HUDEP-2 (cell line): Measurements from ENCODE around the gene NT5DC2.

Experiments used
- DNase-seq, 76 experiments: peaks; one replicate each; lab custom pipeline; 2025; ENCODE audit not compliant: unreplicated experiment in 76 of 76; lab: John Stamatoyannopoulos, UW

NT5DC2 gene

GRCh38 chr3:52490035-52490938 lies 43.4 kb downstream of the NT5DC2 start:
- no peak for DNase-seq

DNA sequence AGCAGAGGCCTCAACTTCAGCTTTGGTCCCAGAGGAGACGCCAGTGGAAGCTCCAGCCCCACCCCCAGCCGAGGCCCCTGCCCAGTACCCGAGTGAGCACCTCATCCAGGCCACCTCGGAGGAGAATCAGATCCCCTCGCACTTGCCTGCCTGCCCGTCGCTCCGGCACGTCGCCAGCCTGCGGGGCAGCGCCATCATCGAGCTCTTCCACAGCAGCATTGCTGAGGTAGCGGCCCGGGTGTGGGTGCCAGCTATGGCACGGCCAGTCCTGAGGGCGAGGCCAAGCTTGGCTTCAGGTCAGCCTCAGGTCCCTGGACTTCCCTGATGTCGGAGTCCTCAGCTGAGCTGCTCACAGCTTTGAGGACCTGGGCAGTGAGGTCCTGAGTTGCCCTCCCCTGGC lies 44.2 kb downstream of the NT5DC2 start:
- DNase-seq = no peak

GRCh38 chr3:52488746-52489145 lies 44.9 kb downstream of the NT5DC2 start:
- no peak for DNase-seq

DNA sequence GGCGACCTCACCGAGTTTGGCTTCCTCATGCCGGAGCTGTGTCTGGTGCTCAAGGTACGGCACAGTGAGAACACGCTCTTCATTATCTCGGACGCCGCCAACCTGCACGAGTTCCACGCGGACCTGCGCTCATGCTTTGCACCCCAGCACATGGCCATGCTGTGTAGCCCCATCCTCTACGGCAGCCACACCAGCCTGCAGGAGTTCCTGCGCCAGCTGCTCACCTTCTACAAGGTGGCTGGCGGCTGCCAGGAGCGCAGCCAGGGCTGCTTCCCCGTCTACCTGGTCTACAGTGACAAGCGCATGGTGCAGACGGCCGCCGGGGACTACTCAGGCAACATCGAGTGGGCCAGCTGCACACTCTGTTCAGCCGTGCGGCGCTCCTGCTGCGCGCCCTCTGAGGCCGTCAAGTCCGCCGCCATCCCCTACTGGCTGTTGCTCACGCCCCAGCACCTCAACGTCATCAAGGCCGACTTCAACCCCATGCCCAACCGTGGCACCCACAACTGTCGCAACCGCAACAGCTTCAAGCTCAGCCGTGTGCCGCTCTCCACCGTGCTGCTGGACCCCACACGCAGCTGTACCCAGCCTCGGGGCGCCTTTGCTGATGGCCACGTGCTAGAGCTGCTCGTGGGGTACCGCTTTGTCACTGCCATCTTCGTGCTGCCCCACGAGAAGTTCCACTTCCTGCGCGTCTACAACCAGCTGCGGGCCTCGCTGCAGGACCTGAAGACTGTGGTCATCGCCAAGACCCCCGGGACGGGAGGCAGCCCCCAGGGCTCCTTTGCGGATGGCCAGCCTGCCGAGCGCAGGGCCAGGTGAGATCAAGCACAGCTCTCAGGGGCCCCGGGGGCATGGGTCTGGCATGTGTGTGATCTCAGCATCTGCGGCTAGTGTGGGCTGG lies 45.6 kb downstream of the NT5DC2 start:
- no peak for DNase-seq

DNA sequence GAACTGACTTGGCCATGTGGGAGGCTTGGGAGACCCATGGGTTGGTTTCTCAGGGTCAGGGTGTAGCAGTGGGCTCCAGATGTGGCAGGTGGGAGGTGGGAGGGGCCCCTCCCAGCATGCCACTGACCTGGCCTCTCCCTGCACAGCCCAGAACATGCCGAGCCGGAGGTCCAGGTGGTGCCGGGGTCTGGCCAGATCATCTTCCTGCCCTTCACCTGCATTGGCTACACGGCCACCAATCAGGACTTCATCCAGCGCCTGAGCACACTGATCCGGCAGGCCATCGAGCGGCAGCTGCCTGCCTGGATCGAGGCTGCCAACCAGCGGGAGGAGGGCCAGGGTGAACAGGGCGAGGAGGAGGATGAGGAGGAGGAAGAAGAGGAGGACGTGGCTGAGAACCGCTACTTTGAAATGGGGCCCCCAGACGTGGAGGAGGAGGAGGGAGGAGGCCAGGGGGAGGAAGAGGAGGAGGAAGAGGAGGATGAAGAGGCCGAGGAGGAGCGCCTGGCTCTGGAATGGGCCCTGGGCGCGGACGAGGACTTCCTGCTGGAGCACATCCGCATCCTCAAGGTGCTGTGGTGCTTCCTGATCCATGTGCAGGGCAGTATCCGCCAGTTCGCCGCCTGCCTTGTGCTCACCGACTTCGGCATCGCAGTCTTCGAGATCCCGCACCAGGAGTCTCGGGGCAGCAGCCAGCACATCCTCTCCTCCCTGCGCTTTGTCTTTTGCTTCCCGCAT lies 46.4 kb downstream of the NT5DC2 start:
- DNase-seq = no peak

DNA sequence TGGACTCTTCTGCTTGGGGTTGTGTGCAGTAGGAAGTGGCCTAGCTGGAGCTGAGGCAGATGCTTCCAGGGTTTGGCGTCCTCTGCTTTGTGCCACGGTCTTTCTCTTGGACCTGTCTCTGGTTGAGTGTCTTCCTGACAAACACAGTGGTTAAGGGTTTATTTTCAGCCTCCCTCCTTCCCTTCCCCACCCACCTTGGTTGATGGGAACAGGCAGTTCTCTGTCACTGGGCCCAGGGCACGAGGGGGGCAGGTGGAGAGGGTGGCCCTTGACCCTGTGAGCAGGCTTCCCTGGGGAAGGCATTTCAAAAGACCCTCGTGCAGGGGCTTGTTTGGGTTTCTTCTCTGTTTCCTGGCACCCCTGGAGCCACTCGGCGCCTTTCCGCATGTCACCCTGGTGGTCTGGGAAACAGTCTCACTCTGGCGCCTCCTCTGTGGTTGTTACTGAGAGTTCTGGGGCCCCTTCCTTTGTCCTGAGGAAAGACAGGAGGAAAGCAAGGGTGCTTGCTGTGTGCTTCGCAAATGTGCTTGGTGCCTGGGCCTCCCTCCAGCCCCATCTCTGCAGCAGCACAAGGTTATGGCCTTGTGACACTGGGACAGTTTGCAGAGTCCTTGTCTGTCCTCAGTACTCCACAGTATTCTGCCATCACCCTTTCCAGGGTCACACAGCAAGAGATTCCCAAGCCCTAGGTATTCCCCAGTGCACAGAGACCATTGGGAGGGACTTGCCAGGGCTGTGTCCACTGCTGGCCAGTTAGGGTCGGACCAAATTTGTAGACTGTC lies 48.8 kb downstream of the NT5DC2 start:
- DNase-seq = no peak

GRCh38 chr3:52483577-52484381 lies 49.9 kb downstream of the NT5DC2 start:
- no peak for DNase-seq

GRCh38 chr3:52483081-52483480 lies 50.6 kb downstream of the NT5DC2 start:
- DNase-seq = no peak

GRCh38 chr3:52481819-52482521 lies 51.7 kb downstream of the NT5DC2 start:
- peak in 6 of 76 experiments; percentile 5 to 27 (median 10) for DNase-seq

DNA sequence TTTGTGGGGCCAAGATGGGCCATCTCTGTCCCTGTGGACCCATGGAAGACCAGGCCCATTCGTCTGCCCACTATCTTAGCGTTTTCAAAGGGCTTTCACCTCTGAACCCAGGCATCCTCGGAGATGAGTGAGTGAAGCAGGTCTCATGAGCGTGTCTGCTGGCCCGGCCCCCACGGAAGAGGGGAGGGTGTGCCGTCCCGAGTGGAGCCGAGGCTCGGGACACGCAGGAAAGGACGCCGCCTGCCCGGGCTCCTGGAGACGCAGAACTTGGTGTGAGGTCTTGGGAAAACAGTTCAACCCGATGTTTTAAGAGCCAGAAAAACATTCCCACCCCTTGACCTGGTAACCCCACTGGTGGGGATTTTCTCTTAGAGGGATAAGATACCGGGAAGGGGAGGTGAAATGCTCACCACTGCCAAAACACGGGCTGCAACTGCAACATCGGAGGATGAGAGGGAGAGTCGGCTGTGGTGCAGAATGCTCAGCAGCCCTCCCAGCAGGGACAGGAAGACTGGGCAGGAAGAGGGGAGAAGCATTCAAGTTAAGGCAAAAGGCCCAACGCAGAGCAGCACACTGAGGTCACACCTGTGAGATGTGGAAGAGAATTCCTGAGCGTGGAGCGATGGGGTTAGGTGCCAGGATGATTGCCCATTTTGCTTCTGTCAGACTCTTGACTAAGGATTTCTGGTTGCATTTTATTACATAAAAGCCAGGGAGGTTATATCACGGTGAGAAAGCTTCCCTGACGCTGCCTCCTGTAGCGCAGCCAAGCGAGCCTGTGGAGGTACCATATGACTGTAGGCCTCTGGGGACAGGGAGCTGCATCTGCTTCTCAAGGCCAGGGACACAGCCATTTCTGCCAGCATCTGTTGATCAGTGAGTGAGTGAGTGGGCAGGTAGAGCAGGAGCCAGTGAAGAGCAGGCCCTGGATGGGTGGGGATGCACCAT lies 52.6 kb downstream of the NT5DC2 start:
- no peak for DNase-seq

GRCh38 chr3:52479877-52480575 lies 53.6 kb downstream of the NT5DC2 start:
- DNase-seq = no peak

GRCh38 chr3:52479037-52479876 lies 54.4 kb downstream of the NT5DC2 start:
- no peak for DNase-seq

GRCh38 chr3:52477796-52478095 lies 55.9 kb downstream of the NT5DC2 start:
- no peak for DNase-seq

GRCh38 chr3:52477076-52477795 lies 56.4 kb downstream of the NT5DC2 start:
- DNase-seq = no peak
